ENCODE measurements around the gene SIK3. TPM values are rescaled to one million over a fixed set of nuclear protein-coding genes. Genes with fewer than 3 reads are reported as not detected.

The SIK3 gene
- polyA plus RNA-seq, 1 of the 3 experiments (the other 2 are of a cell fraction) = 5.1 TPM

- no peaks in the 10 kb centered on the region for H3F3A ChIP-seq (replicated peaks; ENCODE audit: insufficient read depth)
- H3K27me3 ChIP-seq (ENCODE audit: insufficient read depth) = no peaks in the 10 kb centered on the region
- H3K27ac ChIP-seq (ENCODE audit: low read depth in 2 of 2, low read length in 1 of 2) = no peak overlapping the region
- H3K4me2 ChIP-seq = no peak overlapping the region
- CTCF ChIA-PET = no interaction called here
- no peak overlapping the region for H3K9ac ChIP-seq
- no peaks in the 10 kb centered on the region for H3K79me2 ChIP-seq (ENCODE audit: insufficient read depth)
- WGBS (ENCODE audit: low lambda C conversion rate) = 94% methylated on average over 4 of the region's 4 CpGs
- H3K9me2 ChIP-seq = no peaks in the 10 kb centered on the region
- no peak overlapping the region for H3K4me3 ChIP-seq (ENCODE audit: low read depth in 2 of 2, low read length in 1 of 2)
- TF ChIP-seq NFIC (IDR thresholded peaks at IDR 0.05; ENCODE audit: borderline replicate concordance) (no peak), EP300 (IDR thresholded peaks at IDR 0.05; ENCODE audit: borderline replicate concordance in 1 of 2, low read depth in 1 of 2, low read length in 1 of 2) (no peak), TAF1 (IDR thresholded peaks at IDR 0.05; ENCODE audit: borderline replicate concordance, low read depth, low read length) (no peak), EZH2phosphoT487 (IDR thresholded peaks at IDR 0.05; ENCODE audit: borderline replicate concordance, low read depth) (no peak), RAD21 (IDR thresholded peaks at IDR 0.05; ENCODE audit: low read length) (no peak), MXI1 (IDR thresholded peaks at IDR 0.05; ENCODE audit: low read depth, low read length) (no peak)
- TF ChIP-seq, protein P1, sequence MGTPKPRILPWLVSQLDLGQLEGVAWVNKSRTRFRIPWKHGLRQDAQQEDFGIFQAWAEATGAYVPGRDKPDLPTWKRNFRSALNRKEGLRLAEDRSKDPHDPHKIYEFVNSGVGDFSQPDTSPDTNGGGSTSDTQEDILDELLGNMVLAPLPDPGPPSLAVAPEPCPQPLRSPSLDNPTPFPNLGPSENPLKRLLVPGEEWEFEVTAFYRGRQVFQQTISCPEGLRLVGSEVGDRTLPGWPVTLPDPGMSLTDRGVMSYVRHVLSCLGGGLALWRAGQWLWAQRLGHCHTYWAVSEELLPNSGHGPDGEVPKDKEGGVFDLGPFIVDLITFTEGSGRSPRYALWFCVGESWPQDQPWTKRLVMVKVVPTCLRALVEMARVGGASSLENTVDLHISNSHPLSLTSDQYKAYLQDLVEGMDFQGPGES (IDR thresholded peaks at IDR 0.05; ENCODE audit: low read depth, low read length) = no peak
- TF ChIP-seq, protein P2, sequence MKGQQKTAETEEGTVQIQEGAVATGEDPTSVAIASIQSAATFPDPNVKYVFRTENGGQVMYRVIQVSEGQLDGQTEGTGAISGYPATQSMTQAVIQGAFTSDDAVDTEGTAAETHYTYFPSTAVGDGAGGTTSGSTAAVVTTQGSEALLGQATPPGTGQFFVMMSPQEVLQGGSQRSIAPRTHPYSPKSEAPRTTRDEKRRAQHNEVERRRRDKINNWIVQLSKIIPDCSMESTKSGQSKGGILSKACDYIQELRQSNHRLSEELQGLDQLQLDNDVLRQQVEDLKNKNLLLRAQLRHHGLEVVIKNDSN (IDR thresholded peaks at IDR 0.05; ENCODE audit: borderline replicate concordance, low read depth) = no peak
- TF ChIP-seq, protein P3, sequence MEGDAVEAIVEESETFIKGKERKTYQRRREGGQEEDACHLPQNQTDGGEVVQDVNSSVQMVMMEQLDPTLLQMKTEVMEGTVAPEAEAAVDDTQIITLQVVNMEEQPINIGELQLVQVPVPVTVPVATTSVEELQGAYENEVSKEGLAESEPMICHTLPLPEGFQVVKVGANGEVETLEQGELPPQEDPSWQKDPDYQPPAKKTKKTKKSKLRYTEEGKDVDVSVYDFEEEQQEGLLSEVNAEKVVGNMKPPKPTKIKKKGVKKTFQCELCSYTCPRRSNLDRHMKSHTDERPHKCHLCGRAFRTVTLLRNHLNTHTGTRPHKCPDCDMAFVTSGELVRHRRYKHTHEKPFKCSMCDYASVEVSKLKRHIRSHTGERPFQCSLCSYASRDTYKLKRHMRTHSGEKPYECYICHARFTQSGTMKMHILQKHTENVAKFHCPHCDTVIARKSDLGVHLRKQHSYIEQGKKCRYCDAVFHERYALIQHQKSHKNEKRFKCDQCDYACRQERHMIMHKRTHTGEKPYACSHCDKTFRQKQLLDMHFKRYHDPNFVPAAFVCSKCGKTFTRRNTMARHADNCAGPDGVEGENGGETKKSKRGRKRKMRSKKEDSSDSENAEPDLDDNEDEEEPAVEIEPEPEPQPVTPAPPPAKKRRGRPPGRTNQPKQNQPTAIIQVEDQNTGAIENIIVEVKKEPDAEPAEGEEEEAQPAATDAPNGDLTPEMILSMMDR (IDR thresholded peaks at IDR 0.05) = no peak
- no peak for DNase-seq
- POLR2A ChIA-PET = no interaction called here
- H2AFZ ChIP-seq (ENCODE audit: low read depth) = no peak overlapping the region
- no peaks in the 10 kb centered on the region for H4K20me1 ChIP-seq (ENCODE audit: insufficient read depth)
- no peaks in the 10 kb centered on the region for H3K4me1 ChIP-seq (ENCODE audit: control insufficient read depth in 1 of 2, insufficient read depth in 2 of 2, low read depth in 1 of 2, low read length in 1 of 2)
- no peaks in the 10 kb centered on the region for H3K9me3 ChIP-seq
- H3K36me3 ChIP-seq (replicated peaks in 1 of 2; ENCODE audit: control insufficient read depth in 1 of 2, insufficient read depth in 2 of 2, low read length in 1 of 2) = peaks cover 6 to 21% of the 10 kb centered on the region in 2 experiments
These were observed 149.8 kb downstream of the SIK3 start for GRCh38 chr11:116948391-116948790.

DNA sequence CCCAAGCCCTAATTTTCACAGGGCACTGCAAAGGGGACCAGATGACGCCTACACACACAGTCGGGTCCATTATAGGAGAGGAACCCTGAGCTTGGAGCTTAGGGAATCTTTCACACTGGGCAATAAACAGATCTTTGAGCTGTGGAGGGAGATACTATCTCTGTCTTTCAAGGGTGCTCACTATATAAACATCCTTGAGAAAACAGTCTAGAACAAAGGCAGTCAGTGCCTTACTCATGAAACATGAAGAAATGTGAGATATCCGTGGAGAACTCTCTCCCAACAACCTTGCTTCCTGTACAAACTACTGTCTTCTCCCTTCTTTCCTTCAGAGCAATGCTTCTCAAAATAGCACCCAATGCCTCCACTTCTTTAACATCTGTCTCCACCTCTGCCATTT lies 151.8 kb downstream of the SIK3 start:
- WGBS (ENCODE audit: low lambda C conversion rate) = 94% methylated on average over 3 of the region's 3 CpGs
- H3K27ac ChIP-seq (ENCODE audit: low read depth in 2 of 2, low read length in 1 of 2) = peak overlapping the region in 1 of 2 experiments; percentile 50; a peak in 2 of 4 replicates
- H2AFZ ChIP-seq (ENCODE audit: low read depth) = no peak overlapping the region
- H4K20me1 ChIP-seq (ENCODE audit: insufficient read depth) = no peaks in the 10 kb centered on the region
- H3K9ac ChIP-seq = no peak overlapping the region
- H3K9me2 ChIP-seq = no peaks in the 10 kb centered on the region
- no peaks in the 10 kb centered on the region for H3K9me3 ChIP-seq
- H3K4me3 ChIP-seq (ENCODE audit: low read depth in 2 of 2, low read length in 1 of 2) = no peak overlapping the region
- ChIA-PET CTCF (no interaction called here), POLR2A (no interaction called here)
- no peaks in the 10 kb centered on the region for H3K27me3 ChIP-seq (ENCODE audit: insufficient read depth)
- H3K4me1 ChIP-seq (ENCODE audit: control insufficient read depth in 1 of 2, insufficient read depth in 2 of 2, low read depth in 1 of 2, low read length in 1 of 2) = no peaks in the 10 kb centered on the region
- no peaks in the 10 kb centered on the region for H3F3A ChIP-seq (replicated peaks; ENCODE audit: insufficient read depth)
- no peaks in the 10 kb centered on the region for H3K79me2 ChIP-seq (ENCODE audit: insufficient read depth)
- 0 out of 2 replicates have a peak overlapping the region, but pooled peaks have one; percentile 7 for H3K4me2 ChIP-seq
- no peak for DNase-seq
- H3K36me3 ChIP-seq (replicated peaks in 1 of 2; ENCODE audit: control insufficient read depth in 1 of 2, insufficient read depth in 2 of 2, low read length in 1 of 2) = peaks cover 4 to 17% of the 10 kb centered on the region in 2 experiments
- no peak for TF ChIP-seq SMC3 (IDR thresholded peaks at IDR 0.05; ENCODE audit: low read depth, low read length)
- TF ChIP-seq TCF12 (IDR thresholded peaks at IDR 0.05) = no peak
- TF ChIP-seq TEAD4 (IDR thresholded peaks at IDR 0.05; ENCODE audit: borderline replicate concordance, insufficient read depth) = no peak
- TF ChIP-seq GABPA (IDR thresholded peaks at IDR 0.05; ENCODE audit: low read depth) = no peak
- no peak for TF ChIP-seq FOSL2 (IDR thresholded peaks at IDR 0.05; ENCODE audit: borderline replicate concordance, low read depth)
- TF ChIP-seq YY1 (IDR thresholded peaks at IDR 0.05; ENCODE audit: low read depth) = no peak
- TF ChIP-seq, protein P3 (IDR thresholded peaks at IDR 0.05) = no peak
- TF ChIP-seq, protein P2 (IDR thresholded peaks at IDR 0.05; ENCODE audit: borderline replicate concordance, low read depth) = no peak
- no peak for TF ChIP-seq ELF1 (IDR thresholded peaks at IDR 0.05)
- no peak for TF ChIP-seq NRF1 (IDR thresholded peaks at IDR 0.05; ENCODE audit: low read depth, low read length)
- TF ChIP-seq RAD21 (IDR thresholded peaks at IDR 0.05; ENCODE audit: low read length) = no peak
- TF ChIP-seq RXRA (IDR thresholded peaks at IDR 0.05; ENCODE audit: borderline replicate concordance, low read depth) = no peak
- TF ChIP-seq MXI1 (IDR thresholded peaks at IDR 0.05; ENCODE audit: low read depth, low read length) = no peak
